ENCODE results near the gene DDX56.
"Not testable (repeated sequence)": the region's sequence is repeated elsewhere in the genome, so short reads cannot be mapped to it uniquely, and the experiment has no call there.

DDX56 gene

DNA sequence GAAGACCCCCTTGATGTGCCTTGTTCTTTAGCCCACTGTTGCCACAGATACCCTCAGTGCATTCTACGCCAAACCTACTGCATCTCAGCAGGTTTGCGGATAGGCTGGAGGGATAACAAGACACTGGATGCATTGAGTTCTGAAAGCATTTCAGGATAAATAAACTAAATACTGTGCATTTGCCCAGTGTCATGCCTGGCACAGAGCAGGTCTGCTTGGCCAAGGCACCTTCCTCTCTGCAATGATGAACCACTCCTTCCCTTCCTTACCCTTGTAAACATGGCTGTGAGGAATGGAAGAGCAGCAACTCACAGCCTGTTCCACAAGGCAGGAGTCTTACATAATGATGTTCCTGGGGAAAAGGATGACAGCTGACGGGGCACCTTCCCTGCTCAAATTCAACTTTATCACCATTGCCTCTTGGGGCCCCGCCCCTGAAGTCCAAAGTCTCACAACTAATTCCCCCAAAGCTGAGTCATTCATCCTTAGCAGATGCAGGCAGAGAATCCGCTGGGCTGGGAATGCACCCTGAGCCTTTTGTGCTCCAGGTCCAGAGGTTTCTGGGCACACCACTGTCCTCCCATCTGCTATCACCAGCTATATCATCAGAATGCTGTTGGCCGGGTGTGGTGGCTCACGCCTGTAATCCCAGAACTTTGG lies 11.6 kb downstream of the DDX56 start:
- DNase-seq = no peak

DNA sequence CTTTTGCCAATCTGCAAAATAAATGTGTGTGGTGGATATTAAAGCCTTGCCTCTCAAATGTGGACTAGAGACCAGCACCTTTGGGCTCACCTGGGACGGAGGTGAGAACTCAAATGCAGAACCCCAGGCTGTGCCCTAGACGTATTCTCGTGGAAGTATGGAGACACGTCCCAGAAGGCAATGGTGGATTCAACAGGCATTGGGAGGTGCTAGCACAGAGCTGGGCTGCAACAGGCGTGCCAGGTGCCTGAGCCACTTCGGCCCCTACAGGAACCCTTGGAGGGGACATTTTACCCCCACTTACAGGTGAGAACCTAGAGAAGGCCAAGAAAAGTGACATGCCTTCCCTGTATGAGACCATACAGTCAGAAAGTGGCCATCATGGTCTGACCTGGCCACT lies 12.2 kb downstream of the DDX56 start:
- no peak for DNase-seq

DNA sequence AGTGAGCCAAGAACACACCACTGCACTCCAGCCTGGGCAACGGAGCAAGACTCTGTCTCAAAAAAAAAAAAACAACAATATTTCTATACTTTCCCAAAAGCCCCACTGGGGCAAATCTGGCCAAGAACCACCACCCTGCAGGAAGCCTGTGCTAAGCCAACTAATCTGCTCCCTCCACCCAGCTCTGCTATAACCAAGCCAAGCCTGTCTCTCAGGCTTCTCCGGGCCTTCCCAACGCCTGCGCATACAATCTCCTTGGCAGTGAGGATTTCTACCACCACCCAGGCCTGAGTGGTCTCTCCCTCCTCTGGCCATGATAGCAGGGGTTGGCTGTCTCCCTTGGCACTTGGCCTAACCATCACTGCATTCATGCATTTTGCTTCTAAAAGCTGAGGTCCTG lies 14.2 kb downstream of the DDX56 start:
- no peak for DNase-seq

DNA sequence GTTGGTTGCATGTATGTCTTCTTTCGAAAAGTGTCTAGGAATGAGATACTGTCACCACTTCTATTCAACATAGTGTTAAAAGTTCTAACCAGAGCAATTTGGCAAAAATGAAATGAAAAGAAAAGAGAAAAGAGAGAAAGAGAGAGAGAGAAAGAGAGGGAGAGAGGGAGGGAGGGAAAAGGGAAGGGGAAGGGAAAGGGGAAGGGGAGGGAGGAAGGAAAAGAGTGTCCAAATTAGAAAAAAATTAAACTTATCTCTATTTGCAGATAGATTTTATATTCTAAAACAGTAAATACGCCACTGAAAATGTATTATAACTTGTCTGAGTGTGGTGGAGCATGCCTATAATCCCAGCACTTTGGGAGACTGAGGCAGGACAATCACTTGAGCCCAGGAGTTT lies 16.2 kb downstream of the DDX56 start:
- DNase-seq = no peak

DNA sequence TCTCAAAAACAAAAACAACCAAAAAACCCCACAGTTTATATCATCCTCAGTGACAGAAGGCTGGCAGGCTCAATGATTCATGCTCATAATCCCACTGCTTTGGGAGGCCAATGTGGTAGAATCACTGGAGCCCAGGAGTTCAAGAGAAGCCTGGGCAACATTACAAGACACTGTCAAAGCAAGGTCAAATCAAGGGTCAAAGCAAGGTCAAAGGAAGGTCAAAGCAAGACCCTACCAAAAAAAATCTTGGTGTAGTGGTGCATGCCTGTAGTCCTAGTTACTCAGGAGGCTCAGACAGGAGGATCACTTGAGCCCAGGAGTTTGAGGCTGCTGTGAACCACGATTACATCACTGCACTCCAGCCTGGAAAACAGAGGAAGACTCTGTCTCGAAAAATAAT lies 18.4 kb downstream of the DDX56 start:
- DNase-seq = no peak

DNA sequence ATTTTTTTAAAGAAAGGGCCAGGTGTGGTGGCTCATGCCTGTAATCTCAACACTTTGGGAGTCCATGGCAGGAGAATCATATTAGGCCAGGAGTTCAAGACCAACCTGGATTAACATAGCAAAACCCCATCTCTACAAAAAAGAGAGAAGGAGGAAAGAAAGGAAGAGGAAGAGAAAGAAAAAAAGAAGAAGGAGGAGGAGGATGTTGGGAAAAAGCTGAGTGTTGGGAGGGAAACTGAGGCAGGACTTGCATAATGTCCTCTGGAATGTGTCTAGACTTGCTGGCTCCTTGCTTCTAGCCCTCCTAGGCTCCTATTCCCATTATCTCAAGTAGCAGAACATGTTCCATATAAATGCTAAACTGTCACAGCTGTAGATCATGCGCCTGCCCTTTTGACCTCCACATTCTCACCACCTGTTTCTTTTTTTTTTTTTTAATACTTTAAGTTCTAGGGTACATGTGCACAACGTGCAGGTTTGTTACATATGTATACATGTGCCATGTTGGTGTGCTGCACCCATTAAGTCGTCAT lies 21.2 kb downstream of the DDX56 start:
- DNase-seq = not testable (repeated sequence)

DNA sequence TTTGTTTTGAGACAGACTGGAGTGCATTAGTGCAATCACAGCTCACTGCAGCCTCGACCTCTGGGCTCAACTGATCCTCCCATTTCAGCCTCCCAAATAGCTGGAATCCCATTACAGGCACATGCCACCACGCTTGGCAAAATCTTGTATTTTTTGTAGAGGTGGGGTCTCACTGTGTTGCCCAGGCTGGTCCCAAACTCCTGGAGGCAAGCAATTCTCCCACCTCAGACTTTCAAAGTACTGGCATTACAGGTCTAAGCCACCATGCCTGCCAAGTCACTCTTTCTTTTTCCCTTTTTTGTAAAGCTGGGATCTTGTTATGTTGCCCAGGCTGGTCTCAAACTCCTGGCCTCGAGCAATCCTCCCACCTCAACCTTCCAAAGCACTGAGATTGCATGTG lies 24.3 kb downstream of the DDX56 start:
- DNase-seq = no peak

DNA sequence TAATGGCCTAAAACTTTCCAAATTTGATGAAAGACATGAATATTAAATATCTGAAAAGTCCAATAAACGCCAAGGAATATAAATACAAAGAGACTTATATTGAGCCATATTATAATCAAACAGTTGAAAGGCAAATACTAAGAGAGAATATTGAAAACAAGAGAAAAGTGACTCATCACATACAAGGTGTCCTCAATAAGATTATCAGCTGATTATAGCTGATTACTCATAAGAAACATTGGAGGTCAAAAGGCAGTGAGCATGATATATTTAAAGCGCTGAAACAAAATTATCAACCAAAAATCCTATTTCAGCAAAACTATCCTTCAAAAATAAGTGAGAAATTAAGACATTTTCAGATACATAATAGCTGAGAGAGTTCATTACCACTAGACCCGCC lies 24.8 kb downstream of the DDX56 start:
- DNase-seq = no peak

DNA sequence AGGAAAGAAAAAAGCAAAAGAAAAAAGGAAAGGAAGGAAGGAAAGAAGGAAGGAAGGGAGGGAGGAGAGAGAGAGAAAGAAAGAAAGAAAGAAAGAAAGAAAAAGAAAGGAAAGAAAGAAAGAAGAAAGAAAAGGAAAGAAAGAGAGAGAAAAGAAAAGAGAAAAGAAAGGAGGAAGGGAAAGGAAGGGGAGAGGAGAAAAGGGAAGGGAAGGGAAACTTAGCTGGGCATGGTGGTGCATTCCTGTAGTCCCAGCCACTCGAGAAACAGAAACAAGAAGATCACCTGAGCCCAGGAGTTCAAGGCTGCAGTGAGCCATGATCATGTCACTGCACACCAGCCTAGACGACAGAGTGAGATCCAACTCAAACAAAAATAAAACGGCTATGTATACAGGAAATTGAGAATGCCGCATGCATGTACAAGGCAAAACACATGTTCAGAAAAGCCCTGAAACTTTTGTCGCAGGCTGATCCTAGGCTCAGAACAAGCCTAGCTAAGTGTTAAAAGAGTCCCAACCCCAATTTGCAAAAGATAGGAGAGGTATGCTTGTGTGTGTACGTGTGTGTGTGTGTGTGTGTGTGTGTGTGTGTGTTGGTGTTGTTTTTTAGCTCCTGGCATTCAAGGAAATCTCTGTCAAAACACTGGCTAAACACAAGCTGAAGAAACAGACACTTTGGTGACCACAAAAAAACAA lies 26.0 kb downstream of the DDX56 start:
- no peak for DNase-seq

DNA sequence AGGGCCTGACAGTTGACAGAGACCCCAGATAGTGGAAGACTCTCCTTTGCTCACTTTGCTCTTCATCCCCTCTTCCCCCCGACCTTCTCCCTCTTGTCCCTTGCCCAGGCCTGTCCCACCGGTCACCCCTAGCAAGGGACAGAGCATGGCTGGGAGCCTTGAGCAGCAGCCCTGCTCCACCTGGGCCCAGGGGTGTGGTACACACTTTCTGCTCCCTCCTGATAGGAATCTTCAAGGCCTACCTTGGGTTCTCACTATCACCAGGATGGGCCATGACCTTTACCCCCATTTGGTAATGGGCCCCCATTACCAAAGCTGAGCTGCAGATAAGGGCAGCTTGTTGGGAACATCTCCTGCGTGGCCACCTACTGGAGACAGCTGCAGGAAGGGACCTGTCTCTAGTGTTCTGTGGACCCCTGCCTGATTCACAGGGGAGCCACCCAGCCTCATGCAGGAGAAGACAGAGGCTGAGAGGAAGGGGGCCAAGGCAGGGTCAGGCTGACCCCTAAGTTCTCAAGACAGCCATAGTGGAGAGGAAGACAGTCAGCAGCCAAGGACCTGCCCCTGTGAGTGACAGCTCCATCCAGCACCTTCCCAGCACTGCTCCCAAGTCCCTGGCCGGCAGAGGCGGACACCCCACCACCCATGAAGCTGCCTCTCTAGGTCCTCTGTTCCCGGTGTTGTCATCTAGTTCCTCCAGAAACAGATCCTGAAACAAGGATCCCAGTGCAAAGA lies 31.7 kb downstream of the DDX56 start:
- no peak for DNase-seq

DNA sequence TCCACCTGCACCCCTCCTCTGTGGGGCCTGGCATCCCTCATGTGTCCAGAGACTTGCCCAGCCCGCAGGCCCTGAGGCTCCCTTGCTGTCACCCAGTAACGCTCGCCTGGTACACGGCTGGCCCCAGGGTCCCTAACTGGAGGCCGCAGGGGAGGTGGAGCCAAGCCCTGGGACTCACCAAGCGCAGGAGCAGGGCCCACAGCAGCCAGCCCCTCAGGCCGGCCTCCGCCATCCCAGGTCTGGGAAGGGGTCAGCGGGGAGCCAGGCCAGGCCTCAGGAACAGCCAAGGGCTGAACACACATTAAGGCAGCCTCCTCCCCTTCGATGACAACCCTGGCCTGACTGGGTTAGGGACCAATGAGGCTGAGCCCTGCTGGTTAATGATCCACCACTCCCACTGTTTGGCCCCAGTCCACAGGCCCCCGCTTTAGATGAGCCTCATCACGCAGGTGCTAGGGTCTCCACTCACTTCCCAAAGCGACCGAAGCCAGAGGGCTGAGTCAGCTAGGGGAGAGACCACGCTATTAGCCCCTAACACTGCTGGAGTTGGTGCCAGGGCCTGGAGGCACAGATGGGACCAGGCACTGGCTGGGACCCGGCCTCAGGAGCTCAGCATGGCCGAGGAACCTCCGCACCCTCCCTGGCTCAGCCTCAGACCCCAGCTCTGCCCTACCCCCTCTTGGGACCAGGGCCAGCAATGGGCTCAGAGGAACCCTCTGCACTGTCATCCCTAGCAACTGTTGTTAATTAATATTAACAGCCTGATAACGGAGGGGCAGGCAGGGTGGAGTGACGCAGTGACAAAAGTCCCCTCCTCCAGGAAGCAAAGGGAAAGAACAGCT lies 32.5 kb downstream of the DDX56 start, which contains the start of gene NPC1L1:
TSS of gene NPC1L1 (minus strand) at position 303 of the 842 bp plus-strand sequence. CDS start at position 232, 71 bp downstream.
- no peak for DNase-seq

DNA sequence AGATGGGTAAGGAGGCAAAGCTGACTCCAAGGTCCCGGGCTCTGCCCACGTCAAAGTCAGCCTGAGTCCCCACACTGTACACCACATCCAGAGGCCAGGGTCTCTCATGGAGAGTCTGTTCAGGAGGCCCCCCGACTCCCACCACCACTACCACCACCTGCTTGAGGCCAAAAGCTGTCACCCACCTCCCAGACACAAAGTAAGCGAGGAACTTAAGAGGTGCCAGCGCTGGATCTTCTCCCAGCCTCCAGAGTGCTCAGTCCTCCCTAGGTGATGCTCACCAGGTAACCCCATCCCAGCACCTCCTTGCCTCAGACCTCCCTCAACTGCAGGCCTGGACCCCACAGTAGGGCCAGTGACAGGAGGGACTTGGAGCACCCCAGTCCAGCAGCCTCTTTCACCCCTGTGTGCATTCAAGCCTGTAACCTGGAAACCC lies 33.1 kb downstream of the DDX56 start:
- DNase-seq = no peak

DNA sequence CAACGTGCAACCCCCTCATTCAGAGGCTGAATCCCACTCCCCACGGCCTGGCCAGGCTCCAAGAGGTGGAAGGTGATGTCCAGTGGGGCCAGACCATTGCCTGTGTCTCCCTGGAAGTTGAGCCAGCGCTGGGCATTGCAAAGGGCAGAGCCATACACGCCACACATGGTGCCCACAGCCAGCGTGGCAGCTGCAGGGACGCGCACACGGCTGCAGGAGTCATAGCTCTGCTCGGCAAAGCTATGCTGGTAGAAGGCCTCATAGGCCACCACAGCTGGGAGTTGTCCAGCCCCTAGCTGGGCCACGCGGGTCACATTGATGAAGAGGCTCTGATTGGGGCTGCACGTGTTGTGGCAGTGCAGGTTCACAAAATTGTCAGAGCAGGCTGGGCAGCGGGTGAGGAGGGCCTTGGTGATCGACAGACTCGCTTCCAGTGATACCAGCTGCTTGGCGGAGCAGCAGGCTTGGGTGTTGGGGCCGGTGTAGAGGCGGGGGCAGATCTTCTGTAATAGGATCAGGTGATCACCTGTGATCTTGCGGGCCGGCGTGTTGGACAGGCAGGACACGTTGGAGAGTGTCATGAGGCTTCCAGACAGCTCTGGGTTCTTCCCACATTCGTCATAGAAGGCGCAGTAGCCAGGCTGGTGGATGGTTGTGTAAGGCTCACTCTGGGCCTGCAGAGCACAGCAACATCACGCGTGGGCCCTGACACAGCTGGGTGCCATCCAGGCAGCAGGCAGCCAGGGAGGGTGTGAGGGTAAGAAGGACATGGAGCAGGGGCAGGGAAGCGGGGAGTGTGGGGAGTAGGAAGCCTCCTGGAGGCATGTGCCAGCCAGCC lies 33.8 kb downstream of the DDX56 start:
- DNase-seq = no peak

DNA sequence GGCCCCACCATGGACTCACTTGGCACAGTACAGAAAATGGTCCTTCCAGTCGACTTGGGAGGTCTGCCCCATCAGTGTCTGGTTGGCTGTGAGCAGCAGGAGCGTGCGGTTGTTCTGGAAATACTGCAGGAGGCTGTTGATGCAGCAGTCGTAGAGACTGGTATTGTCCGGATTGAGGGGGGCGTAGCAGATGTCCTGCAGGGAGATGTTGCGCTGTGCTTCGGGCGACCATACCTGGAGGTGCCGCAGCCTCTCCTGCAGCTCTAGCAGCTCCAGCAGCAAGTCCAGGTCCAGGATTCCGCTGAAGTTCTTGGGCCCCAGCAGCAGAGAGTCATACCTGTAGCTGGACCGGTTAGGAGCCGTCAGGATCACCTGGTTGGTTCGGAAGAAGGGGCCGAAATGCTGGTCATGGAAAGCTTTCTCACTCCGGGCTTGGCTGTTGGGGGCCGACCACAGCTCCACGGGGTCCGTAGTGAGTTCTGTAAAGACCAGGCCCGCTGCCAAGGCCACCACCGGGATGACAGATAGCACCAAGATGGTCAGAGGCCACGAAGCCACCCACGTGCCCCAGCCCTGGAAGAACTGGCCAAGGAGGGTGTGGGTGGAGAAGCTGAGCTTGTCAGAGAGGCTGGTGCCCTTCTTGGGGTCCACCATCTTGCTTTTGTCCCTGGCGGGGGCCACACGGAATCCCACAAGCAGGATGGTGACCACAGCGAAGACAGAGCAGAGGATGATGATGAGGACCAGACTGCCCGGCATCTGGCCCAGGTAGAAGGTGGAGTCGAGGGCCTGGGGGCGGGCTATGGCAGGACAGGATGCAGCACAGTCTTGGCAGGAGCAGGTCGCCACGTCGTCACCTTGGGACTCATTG lies 34.7 kb downstream of the DDX56 start:
- DNase-seq = no peak

DNA sequence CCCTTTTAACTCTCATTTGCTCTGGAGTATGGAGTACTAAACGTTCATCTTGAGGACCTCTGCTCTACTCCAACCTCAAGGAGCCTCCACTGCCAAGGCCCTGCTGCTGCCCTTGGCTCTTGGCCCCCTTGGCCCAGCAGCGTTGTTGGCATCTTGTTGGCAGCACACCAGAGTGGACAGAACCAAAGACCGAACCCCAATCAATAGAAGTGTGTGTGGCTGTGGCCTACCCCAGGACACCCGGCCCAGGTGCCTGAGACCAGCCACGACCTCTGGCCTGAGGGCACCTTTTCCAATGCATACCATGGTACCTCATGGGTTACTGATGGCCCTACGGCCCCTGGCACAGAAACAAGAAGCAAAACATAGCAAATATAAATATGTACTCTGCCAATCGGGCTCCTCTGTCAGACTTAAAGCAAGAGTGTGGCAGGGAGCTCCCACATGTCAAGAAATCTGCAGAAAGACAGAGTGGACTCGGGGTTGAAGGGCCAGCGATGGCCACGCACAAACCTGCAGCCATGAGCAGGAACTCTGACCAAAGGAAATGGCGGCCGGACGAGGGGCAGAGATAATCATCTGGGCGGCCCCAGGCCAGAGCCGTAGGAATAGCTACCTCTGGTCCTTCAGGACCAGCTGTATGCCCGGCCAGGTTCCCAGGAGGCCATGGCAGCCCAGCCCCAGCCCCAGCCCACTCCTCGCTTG lies 35.5 kb downstream of the DDX56 start:
- no peak for DNase-seq

DNA sequence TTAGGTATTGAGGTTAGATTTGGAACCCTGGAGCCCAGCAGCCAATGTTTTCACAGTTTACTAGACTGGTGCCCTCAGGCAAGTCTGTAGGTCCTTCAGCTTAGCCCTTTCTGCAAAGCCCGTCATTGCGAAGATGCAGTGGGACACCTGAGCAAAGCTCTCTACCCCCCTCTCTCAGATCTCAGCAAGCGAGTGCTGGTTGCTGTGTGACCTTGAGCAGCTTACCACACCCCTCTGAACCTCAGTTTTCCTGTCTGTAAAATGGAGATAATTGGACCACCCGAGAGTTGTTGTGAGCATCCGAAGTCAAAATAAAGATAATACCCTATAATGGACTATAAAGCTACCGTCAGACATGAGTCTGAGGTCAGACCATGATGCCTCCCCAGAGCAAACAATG lies 36.3 kb downstream of the DDX56 start:
- DNase-seq = no peak

DNA sequence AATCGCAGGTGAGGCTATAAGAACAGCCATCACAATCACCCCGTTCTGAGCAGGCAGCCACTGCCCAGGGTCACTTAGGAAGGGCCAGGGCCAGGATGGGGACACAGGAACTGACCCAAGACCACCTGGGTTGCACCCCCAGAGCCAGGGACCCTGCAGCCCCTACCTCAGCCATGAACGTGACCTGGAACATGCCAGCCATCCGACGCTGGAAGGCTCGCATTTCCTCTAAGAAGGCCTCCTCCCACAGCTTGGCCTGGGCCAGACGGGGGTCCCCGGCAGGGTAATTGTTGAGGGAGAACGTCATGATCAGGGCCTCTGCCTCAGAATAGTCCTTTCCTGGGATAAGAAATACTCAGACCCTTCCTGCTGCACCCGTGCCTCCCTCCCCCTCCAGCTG lies 37.6 kb downstream of the DDX56 start:
- DNase-seq = no peak

DNA sequence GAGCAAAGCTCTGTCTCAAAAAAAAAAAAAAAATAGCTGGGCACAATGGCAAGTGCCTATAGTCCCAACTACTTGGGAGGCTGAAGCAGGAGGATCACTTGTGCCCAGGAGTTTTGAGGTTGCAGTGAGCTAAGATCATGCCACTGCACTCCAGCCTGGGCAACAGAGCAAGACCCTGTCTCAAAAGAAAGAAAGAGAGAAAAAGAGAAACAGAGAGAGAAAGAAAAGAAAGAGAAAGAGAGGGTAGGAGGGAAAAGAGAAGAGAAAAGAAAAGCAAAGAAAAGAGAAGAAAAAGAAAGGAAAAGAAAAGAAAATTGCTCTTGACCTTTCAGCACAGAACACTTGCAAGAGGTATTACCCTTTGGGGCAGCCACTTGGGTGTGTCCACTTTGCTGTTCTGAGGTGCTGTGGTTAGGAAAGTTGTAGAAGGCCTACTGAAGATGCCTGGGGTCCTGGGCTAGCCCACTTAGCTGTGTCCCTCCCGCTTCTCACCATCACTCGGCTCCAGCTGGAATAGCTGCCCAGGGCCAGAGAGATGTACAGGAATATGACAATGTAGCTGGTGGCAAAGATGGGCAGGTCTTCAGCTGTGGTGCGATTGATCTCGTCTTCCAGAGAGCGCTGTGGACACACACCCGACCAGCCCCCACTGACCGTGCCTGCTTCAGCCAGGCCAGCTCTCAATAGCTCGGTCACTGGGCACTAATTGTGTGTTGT lies 38.2 kb downstream of the DDX56 start:
- no peak for DNase-seq

DNA sequence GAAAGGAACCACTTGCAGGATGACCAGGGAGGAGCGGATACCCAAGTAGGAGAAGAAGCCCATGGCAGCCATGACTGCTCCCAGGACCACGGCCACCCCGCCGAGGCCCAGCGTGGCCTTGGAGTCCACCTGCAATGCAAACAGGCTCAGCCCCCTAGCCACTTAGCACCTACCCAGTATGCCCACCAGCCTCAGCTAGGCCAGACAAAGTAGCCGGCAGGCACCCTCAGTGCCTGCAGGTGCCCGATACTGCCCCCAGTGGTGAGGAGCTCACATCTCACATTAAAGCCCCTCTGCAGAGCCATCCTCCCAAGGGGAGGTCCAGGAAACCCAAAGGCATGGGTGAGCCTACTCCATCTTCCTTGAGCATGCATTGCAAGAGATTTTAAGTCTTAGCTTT lies 39.2 kb downstream of the DDX56 start:
- DNase-seq = peak; percentile 38
